Measurements from ENCODE around the gene PTPRE.

PTPRE gene

GRCh38 chr10:127996586-127996985 is 89.7 kb downstream of the PTPRE start:
- DNase-seq (ENCODE audit: insufficient read length, low spot score) (no peak), FAIRE-seq (no peak)
- TF ChIP-seq POU2F2 (IDR thresholded peaks at IDR 0.05; ENCODE audit: low read depth, low read length) (no peak), PAX5 (IDR thresholded peaks at IDR 0.05; ENCODE audit: insufficient read depth, low read length, severe bottlenecking) (no peak), SPI1 (IDR thresholded peaks at IDR 0.05; ENCODE audit: low read depth, low read length) (no peak), POLR2AphosphoS5 (IDR thresholded peaks at IDR 0.05; ENCODE audit: low read depth, low read length) (no peak), POLR2A (IDR thresholded peaks at IDR 0.05; ENCODE audit: low read depth, low read length) (no peak), TAF1 (IDR thresholded peaks at IDR 0.05; ENCODE audit: low read depth, low read length) (no peak)

GRCh38 chr10:127997271-127997670 is 90.4 kb downstream of the PTPRE start:
- FAIRE-seq, result no peak
- TF ChIP-seq SPI1 (IDR thresholded peaks at IDR 0.05; ENCODE audit: low read depth, low read length) (no peak), POLR2A (IDR thresholded peaks at IDR 0.05; ENCODE audit: low read depth, low read length) (no peak), PAX5 (IDR thresholded peaks at IDR 0.05; ENCODE audit: insufficient read depth, low read length, severe bottlenecking) (no peak), POU2F2 (IDR thresholded peaks at IDR 0.05; ENCODE audit: low read depth, low read length) (no peak), POLR2AphosphoS5 (IDR thresholded peaks at IDR 0.05; ENCODE audit: low read depth, low read length) (no peak), TAF1 (IDR thresholded peaks at IDR 0.05; ENCODE audit: low read depth, low read length) (no peak)
- DNase-seq (ENCODE audit: insufficient read length, low spot score), result no peak

GRCh38 chr10:127997937-127998336 is 91.0 kb downstream of the PTPRE start:
- no peak for TF ChIP-seq POU2F2 (IDR thresholded peaks at IDR 0.05; ENCODE audit: low read depth, low read length)
- TF ChIP-seq POLR2A (IDR thresholded peaks at IDR 0.05; ENCODE audit: low read depth, low read length), result no peak
- no peak for TF ChIP-seq TAF1 (IDR thresholded peaks at IDR 0.05; ENCODE audit: low read depth, low read length)
- no peak for TF ChIP-seq SPI1 (IDR thresholded peaks at IDR 0.05; ENCODE audit: low read depth, low read length)
- DNase-seq (ENCODE audit: insufficient read length, low spot score), result no peak
- no peak for FAIRE-seq

- FAIRE-seq (no peak), DNase-seq (ENCODE audit: insufficient read length, low spot score) (no peak)
- TF ChIP-seq TAF1 (IDR thresholded peaks at IDR 0.05; ENCODE audit: low read depth, low read length), result no peak
- TF ChIP-seq POLR2AphosphoS5 (IDR thresholded peaks at IDR 0.05; ENCODE audit: low read depth, low read length), result no peak
- no peak for TF ChIP-seq POLR2A (IDR thresholded peaks at IDR 0.05; ENCODE audit: low read depth, low read length)
- TF ChIP-seq SPI1 (IDR thresholded peaks at IDR 0.05; ENCODE audit: low read depth, low read length), result no peak
- no peak for TF ChIP-seq POU2F2 (IDR thresholded peaks at IDR 0.05; ENCODE audit: low read depth, low read length)
Measured at GRCh38 chr10:127998501-127999144, 91.7 kb downstream of the PTPRE start.

GRCh38 chr10:127999297-128000129 is 92.6 kb downstream of the PTPRE start:
- no peak for FAIRE-seq
- DNase-seq (ENCODE audit: insufficient read length, low spot score), result no peak
- TF ChIP-seq PAX5 (IDR thresholded peaks at IDR 0.05; ENCODE audit: insufficient read depth, low read length, severe bottlenecking) (no peak), POLR2A (IDR thresholded peaks at IDR 0.05; ENCODE audit: low read depth, low read length) (no peak), SPI1 (IDR thresholded peaks at IDR 0.05; ENCODE audit: low read depth, low read length) (no peak), POU2F2 (IDR thresholded peaks at IDR 0.05; ENCODE audit: low read depth, low read length) (no peak), TAF1 (IDR thresholded peaks at IDR 0.05; ENCODE audit: low read depth, low read length) (no peak), POLR2AphosphoS5 (IDR thresholded peaks at IDR 0.05; ENCODE audit: low read depth, low read length) (no peak)

- FAIRE-seq (no peak), DNase-seq (ENCODE audit: insufficient read length, low spot score) (no peak)
- no peak for TF ChIP-seq TAF1 (IDR thresholded peaks at IDR 0.05; ENCODE audit: low read depth, low read length)
- TF ChIP-seq SPI1 (IDR thresholded peaks at IDR 0.05; ENCODE audit: low read depth, low read length), result no peak
- TF ChIP-seq POLR2AphosphoS5 (IDR thresholded peaks at IDR 0.05; ENCODE audit: low read depth, low read length), result no peak
- no peak for TF ChIP-seq POLR2A (IDR thresholded peaks at IDR 0.05; ENCODE audit: low read depth, low read length)
- TF ChIP-seq POU2F2 (IDR thresholded peaks at IDR 0.05; ENCODE audit: low read depth, low read length), result no peak
- TF ChIP-seq PAX5 (IDR thresholded peaks at IDR 0.05; ENCODE audit: insufficient read depth, low read length, severe bottlenecking), result no peak
Measured at GRCh38 chr10:128000471-128001362, 93.8 kb downstream of the PTPRE start.

GRCh38 chr10:128001363-128001745 is 94.5 kb downstream of the PTPRE start:
- TF ChIP-seq POU2F2 (IDR thresholded peaks at IDR 0.05; ENCODE audit: low read depth, low read length) (no peak), SPI1 (IDR thresholded peaks at IDR 0.05; ENCODE audit: low read depth, low read length) (no peak), PAX5 (IDR thresholded peaks at IDR 0.05; ENCODE audit: insufficient read depth, low read length, severe bottlenecking) (no peak), POLR2AphosphoS5 (IDR thresholded peaks at IDR 0.05; ENCODE audit: low read depth, low read length) (no peak), POLR2A (IDR thresholded peaks at IDR 0.05; ENCODE audit: low read depth, low read length) (no peak), TAF1 (IDR thresholded peaks at IDR 0.05; ENCODE audit: low read depth, low read length) (no peak)
- DNase-seq (ENCODE audit: insufficient read length, low spot score) (no peak), FAIRE-seq (no peak)

- DNase-seq (ENCODE audit: insufficient read length, low spot score) (no peak), FAIRE-seq (no peak)
- no peak for TF ChIP-seq POLR2AphosphoS5 (IDR thresholded peaks at IDR 0.05; ENCODE audit: low read depth, low read length)
- no peak for TF ChIP-seq SPI1 (IDR thresholded peaks at IDR 0.05; ENCODE audit: low read depth, low read length)
- TF ChIP-seq TAF1 (IDR thresholded peaks at IDR 0.05; ENCODE audit: low read depth, low read length), result no peak
- no peak for TF ChIP-seq POU2F2 (IDR thresholded peaks at IDR 0.05; ENCODE audit: low read depth, low read length)
- no peak for TF ChIP-seq PAX5 (IDR thresholded peaks at IDR 0.05; ENCODE audit: insufficient read depth, low read length, severe bottlenecking)
Measured at GRCh38 chr10:128001849-128002248, 94.9 kb downstream of the PTPRE start.

- DNase-seq (ENCODE audit: insufficient read length, low spot score), result no peak
- TF ChIP-seq TAF1 (IDR thresholded peaks at IDR 0.05; ENCODE audit: low read depth, low read length) (no peak), POLR2A (IDR thresholded peaks at IDR 0.05; ENCODE audit: low read depth, low read length) (no peak), POU2F2 (IDR thresholded peaks at IDR 0.05; ENCODE audit: low read depth, low read length) (no peak), PAX5 (IDR thresholded peaks at IDR 0.05; ENCODE audit: insufficient read depth, low read length, severe bottlenecking) (no peak), SPI1 (IDR thresholded peaks at IDR 0.05; ENCODE audit: low read depth, low read length) (no peak), POLR2AphosphoS5 (IDR thresholded peaks at IDR 0.05; ENCODE audit: low read depth, low read length) (no peak)
- FAIRE-seq, result no peak
Measured at GRCh38 chr10:128003521-128003920, 96.6 kb downstream of the PTPRE start.
